B cell (primary cell): ENCODE results near the gene XRRA1. TPM values are rescaled to one million over a fixed set of nuclear protein-coding genes. Genes with fewer than 3 reads are reported as not detected.
"Not testable (repeated sequence)": the region's sequence is repeated elsewhere in the genome, so short reads cannot be mapped to it uniquely, and the experiment has no call there.

Experiments
- ATAC-seq: fragments of 200-7000 bp; cut with Tn5 transposase; one replicate; pipeline ENCODE4 v1.10.0; 2021; ENCODE audit warnings: low read depth, mild to moderate bottlenecking, moderate number of reproducible peaks, moderate library complexity
- CTCF ChIA-PET: fragments of 350-600 bp; sonication (Branson Sonifier 250); formaldehyde crosslinking; loops from one replicate; lab custom pipeline; 2021; ENCODE audit warnings: antibody characterized with exemption, inconsistent platforms; lab: Charles Lee
- POLR2A ChIA-PET: fragments of 350-600 bp; sonication (Branson Sonifier 250); formaldehyde crosslinking; loops from one replicate; lab custom pipeline; 2021; ENCODE audit warnings: antibody characterized with exemption; lab: Charles Lee
- DNase-seq: peaks from one replicate; pipeline ENCODE4 v3.0.0; 2013
- H2AFZ ChIP-seq: 2 replicates; pipeline ENCODE4 v1.6.1; 2012; ENCODE audit warnings: mild to moderate bottlenecking, low read depth, low read length; ENCODE audit not compliant: insufficient read depth, poor library complexity, severe bottlenecking
- H3K27ac ChIP-seq, 2 donors: 1 replicate in 1 of 2; 2 replicates in 1 of 2; pipeline ENCODE4 v1.5.1; 2012 to 2013; ENCODE audit warnings: low read length in 2 of 2, mild to moderate bottlenecking in 2 of 2, moderate library complexity in 1 of 2
- H3K27me3 ChIP-seq, 4 experiments: fragments of 200-600 bp in 1 of 4; sonication (generic) in 1 of 4; replicated peaks in 1 of 4; 1 replicate in 2 of 4; 2 replicates in 2 of 4; pipeline versions ENCODE4 v1.6.1 to v1.7.0; 2013 to 2016; ENCODE audit warnings: low read length in 3 of 4, mild to moderate bottlenecking in 2 of 4, mixed read lengths in 1 of 4, moderate library complexity in 1 of 4; ENCODE audit not compliant: insufficient read depth in 4 of 4, control insufficient read depth in 3 of 4; ENCODE audit errors: control extremely low read depth in 1 of 4
- H3K36me3 ChIP-seq, 2 experiments: replicated peaks in 1 of 2; 1 replicate in 1 of 2; 2 replicates in 1 of 2; pipeline versions ENCODE4 v1.6.1 to v1.7.1; 2013; ENCODE audit warnings: low read length in 1 of 2; ENCODE audit not compliant: insufficient read depth in 2 of 2, control insufficient read depth in 1 of 2; ENCODE audit errors: control extremely low read depth in 1 of 2, extremely low read depth in 1 of 2
- H3K4me1 ChIP-seq, 2 donors: fragments of 200-600 bp in 1 of 2; sonication (generic) in 1 of 2; 1 replicate in 1 of 2; 2 replicates in 1 of 2; pipeline versions ENCODE4 v1.5.1 to v1.6.1; 2013 to 2017; ENCODE audit warnings: low read length in 2 of 2; ENCODE audit not compliant: control insufficient read depth in 2 of 2, insufficient read depth in 2 of 2
- H3K4me2 ChIP-seq: replicated peaks from 2 replicates; pipeline ENCODE3; 2012; ENCODE audit warnings: mild to moderate bottlenecking, low read depth, low read length; ENCODE audit not compliant: poor library complexity, severe bottlenecking
- H3K4me3 ChIP-seq, 5 experiments: fragments of 200-600 bp in 1 of 5; sonication (generic) in 1 of 5; 1 replicate in 3 of 5; 2 replicates in 2 of 5; pipeline versions ENCODE4 v1.5.1 to v1.7.0; 2011 to 2016; ENCODE audit warnings: low read length in 4 of 5, mild to moderate bottlenecking in 4 of 5, low read depth in 2 of 5, control low read depth in 1 of 5, moderate library complexity in 1 of 5; ENCODE audit not compliant: insufficient read depth in 1 of 5; ENCODE audit errors: control extremely low read depth in 1 of 5, extremely low read depth in 1 of 5
- H3K79me2 ChIP-seq: fragments of 200-600 bp; sonication (generic); one replicate; pipeline ENCODE4 v1.6.0; 2016; ENCODE audit warnings: low read length; ENCODE audit not compliant: control insufficient read depth, insufficient read depth
- H3K9ac ChIP-seq: fragments of 200-600 bp; sonication (generic); 2 replicates; pipeline ENCODE4 v1.6.1; 2017; ENCODE audit warnings: mild to moderate bottlenecking, low read length, moderate library complexity
- H3K9me3 ChIP-seq, 3 donors: one replicate each; pipeline versions ENCODE4 v1.6.1 to v1.7.1; 2013; ENCODE audit warnings: low read length in 2 of 3; ENCODE audit not compliant: control insufficient read depth in 2 of 3, insufficient read depth in 1 of 3; ENCODE audit errors: control extremely low read depth in 1 of 3
- H4K20me1 ChIP-seq: 2 replicates; pipeline ENCODE4 v1.6.0; 2012; ENCODE audit warnings: mild to moderate bottlenecking, low read length; ENCODE audit not compliant: insufficient read depth, control insufficient read depth, poor library complexity, severe bottlenecking
- H3K27ac Mint-ChIP-seq: one replicate; pipeline ENCODE4 v1.8.0; 2021; ENCODE audit warnings: mixed read lengths
- H3K27me3 Mint-ChIP-seq: one replicate; pipeline ENCODE4 v1.8.0; 2021; ENCODE audit warnings: mixed read lengths
- H3K4me1 Mint-ChIP-seq: one replicate; pipeline ENCODE4 v1.8.0; 2021; ENCODE audit warnings: mixed read lengths
- H3K4me3 Mint-ChIP-seq: one replicate; pipeline ENCODE4 v1.8.0; 2021; ENCODE audit warnings: mixed read lengths
- H3K9me3 Mint-ChIP-seq: one replicate; pipeline ENCODE4 v1.8.0; 2022; ENCODE audit warnings: mixed read lengths; ENCODE audit not compliant: insufficient read depth
- EZH2 ChIP-seq: IDR thresholded peaks from 2 replicates; pipeline ENCODE4 v1.6.1; 2012; ENCODE audit warnings: borderline replicate concordance, low read depth, mild to moderate bottlenecking, moderate library complexity, low read length; ENCODE audit not compliant: insufficient read depth, poor library complexity, severe bottlenecking
- WGBS: methylation state at CpG from one replicate; pipeline ENCODE4 v1.1.5; 2013; ENCODE audit warnings: missing lambda C conversion rate; ENCODE audit not compliant: insufficient coverage; 5-methylcytosine and 5-hydroxymethylcytosine counted together
- intact Hi-C: fragments of 100-400 bp; cut with micrococcal nuclease; formaldehyde crosslinking; loops from one replicate; pipeline ENCODE4 v1.10.0; 2022
- polyA plus RNA-seq: library from polyadenylated mRNA; depleted of rRNA; stranded (reverse); fragments of >200 nt; gene quantifications from 2 replicates; pipeline ENCODE4 v1.2.3, GENCODE V29; 2012
- total RNA-seq, 2 donors: library from RNA; stranded (reverse); fragments of 120-200 nt in 1 of 2; gene quantifications; 1 replicate in 1 of 2; 2 replicates in 1 of 2; pipeline versions ENCODE4 v1.2.3 to v1.2.4, GENCODE V29; 2013 to 2022
- TF ChIP-seq, protein P1 (sequence below): fragments of 200-600 bp; IDR thresholded peaks from one replicate; pipeline ENCODE4 v1.8.0; 2022; ENCODE audit warnings: antibody characterized with exemption, mild to moderate bottlenecking

Gene XRRA1
- total and polyA plus RNA-seq, 2 donors (not counting 1 experiment from before 2014, with no cell fraction given), result 6.9 to 80.8 TPM

- H3K27ac Mint-ChIP-seq, result no peak overlapping the region
- intact Hi-C loops, result no loop called here
- Histone ChIP-seq H3K9me3 (no peaks in the 10 kb centered on the region), H4K20me1 (peaks cover 41% of the 10 kb centered on the region), H3K79me2 (peaks cover 49% of the 10 kb centered on the region), H3K27me3 (no peaks in the 10 kb centered on the region), H3K4me2 (no peak overlapping the region), H3K9ac (no peak overlapping the region), H2AFZ (no peak overlapping the region), H3K4me3 (no peak overlapping the region), H3K4me1 (no peaks in the 10 kb centered on the region), H3K27ac (no peak overlapping the region), H3K36me3 (peaks cover 3 to 84% of the 10 kb centered on the region in 2 experiments)
- DNase-seq, result no peak
- peaks cover 3% of the 10 kb centered on the region for H3K4me1 Mint-ChIP-seq
- CTCF ChIA-PET, result no interaction called here
- H3K27me3 Mint-ChIP-seq, result no peaks in the 10 kb centered on the region
- ATAC-seq, result no peak
- POLR2A ChIA-PET, result no interaction called here
- TF ChIP-seq, protein P1, sequence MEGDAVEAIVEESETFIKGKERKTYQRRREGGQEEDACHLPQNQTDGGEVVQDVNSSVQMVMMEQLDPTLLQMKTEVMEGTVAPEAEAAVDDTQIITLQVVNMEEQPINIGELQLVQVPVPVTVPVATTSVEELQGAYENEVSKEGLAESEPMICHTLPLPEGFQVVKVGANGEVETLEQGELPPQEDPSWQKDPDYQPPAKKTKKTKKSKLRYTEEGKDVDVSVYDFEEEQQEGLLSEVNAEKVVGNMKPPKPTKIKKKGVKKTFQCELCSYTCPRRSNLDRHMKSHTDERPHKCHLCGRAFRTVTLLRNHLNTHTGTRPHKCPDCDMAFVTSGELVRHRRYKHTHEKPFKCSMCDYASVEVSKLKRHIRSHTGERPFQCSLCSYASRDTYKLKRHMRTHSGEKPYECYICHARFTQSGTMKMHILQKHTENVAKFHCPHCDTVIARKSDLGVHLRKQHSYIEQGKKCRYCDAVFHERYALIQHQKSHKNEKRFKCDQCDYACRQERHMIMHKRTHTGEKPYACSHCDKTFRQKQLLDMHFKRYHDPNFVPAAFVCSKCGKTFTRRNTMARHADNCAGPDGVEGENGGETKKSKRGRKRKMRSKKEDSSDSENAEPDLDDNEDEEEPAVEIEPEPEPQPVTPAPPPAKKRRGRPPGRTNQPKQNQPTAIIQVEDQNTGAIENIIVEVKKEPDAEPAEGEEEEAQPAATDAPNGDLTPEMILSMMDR, result no peak
- TF ChIP-seq EZH2, result no peak
- WGBS, result no CpG with 5 or more reads among the region's 1 CpG
- H3K9me3 Mint-ChIP-seq, result no peaks in the 10 kb centered on the region
- H3K4me3 Mint-ChIP-seq, result no peak overlapping the region
These were observed 22.0 kb upstream of the XRRA1 start for GRCh38 chr11:74970852-74971395.

DNA sequence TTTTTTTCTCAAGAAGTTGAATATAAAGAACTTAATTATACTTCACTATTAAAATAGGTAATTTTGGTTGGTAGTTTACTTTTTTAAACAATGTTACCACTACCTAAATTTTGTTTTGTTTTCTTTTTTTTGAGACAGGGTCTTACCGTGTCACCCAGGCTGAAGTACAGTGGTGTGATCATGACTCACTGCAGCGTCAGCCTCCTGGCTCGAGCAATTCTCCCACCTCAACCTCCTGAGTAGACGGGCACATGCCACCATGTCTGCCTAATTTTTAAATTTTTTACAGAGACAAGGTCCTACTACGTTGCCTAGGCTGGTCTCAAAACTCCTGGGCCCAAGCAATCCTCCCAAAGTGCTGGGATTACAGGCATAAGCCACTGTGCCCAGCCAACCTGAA is 17.8 kb upstream of the XRRA1 start:
- Histone ChIP-seq H4K20me1 (peaks cover 29% of the 10 kb centered on the region), H3K27ac (no peak overlapping the region), H3K79me2 (peaks cover 67% of the 10 kb centered on the region), H3K4me1 (peaks cover 0 to 10% of the 10 kb centered on the region in 2 donors), H3K4me2 (no peak overlapping the region), H3K27me3 (no peaks in the 10 kb centered on the region), H2AFZ (no peak overlapping the region), H3K9me3 (no peaks in the 10 kb centered on the region), H3K4me3 (no peak overlapping the region), H3K36me3 (peaks cover 8 to 68% of the 10 kb centered on the region in 2 experiments), H3K9ac (no peak overlapping the region)
- Mint-ChIP-seq H3K4me1 (peaks cover 27% of the 10 kb centered on the region), H3K4me3 (no peak overlapping the region), H3K27me3 (no peaks in the 10 kb centered on the region), H3K9me3 (no peaks in the 10 kb centered on the region), H3K27ac (no peak overlapping the region)
- ATAC-seq (no peak), DNase-seq (no peak)
- ChIA-PET POLR2A (interaction anchor here (0.5 kb wide), 1 partner anchor 31 kb away, joined by 6 read pairs; no protein-coding TSS in a partner anchor), CTCF (no interaction called here)
- WGBS, result 95% methylated on average over 4 of the region's 5 CpGs
- TF ChIP-seq, protein P1, result no peak
- no peak for TF ChIP-seq EZH2
- intact Hi-C loops, result no loop called here

DNA sequence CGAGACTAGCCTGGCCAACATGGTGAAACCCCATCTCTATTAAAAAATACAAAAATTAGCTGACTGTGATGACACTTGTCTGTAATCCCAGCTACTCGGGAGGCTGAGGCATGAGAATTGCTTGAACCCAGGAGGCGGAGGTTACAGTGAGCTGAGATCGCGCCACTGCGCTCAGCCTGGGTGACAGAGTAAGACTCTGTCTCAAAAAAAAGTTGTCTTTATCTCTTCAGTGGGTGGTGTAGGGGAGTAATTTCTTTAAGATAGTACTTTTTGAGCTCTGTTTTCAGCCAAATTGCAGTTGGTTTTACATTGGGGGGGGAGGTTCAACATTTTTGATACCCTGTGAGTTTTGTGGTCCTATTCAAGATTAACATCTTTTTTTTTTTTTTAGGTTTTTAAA is 11.2 kb upstream of the XRRA1 start:
- H3K4me3 Mint-ChIP-seq, result not testable (repeated sequence)

More for the DNA sequence above, 11.2 kb upstream of the XRRA1 start:
- H2AFZ ChIP-seq, H3K4me2 ChIP-seq, H3K9me3 Mint-ChIP-seq, H3K27me3 ChIP-seq, H3K4me3 ChIP-seq, H3K27me3 Mint-ChIP-seq, H3K9me3 ChIP-seq, ATAC-seq, POLR2A ChIA-PET, H3K9ac ChIP-seq, intact Hi-C loops, DNase-seq, H3K27ac Mint-ChIP-seq, H3K27ac ChIP-seq: not testable (repeated sequence)
- CTCF ChIA-PET, result interaction anchor here (0.9 to 2.1 kb wide), 4 partner anchors 30 to 180 kb away, joined by 3 to 8 read pairs (median 3); no protein-coding TSS in a partner anchor
- WGBS, result 100% methylated on average over 6 of the region's 6 CpGs
- peaks cover 64% of the 10 kb centered on the region for H4K20me1 ChIP-seq
- peaks cover 17 to 52% of the 10 kb centered on the region in 2 experiments for H3K36me3 ChIP-seq
- H3K4me1 Mint-ChIP-seq, result peaks cover 82% of the 10 kb centered on the region
- peaks cover 16 to 38% of the 10 kb centered on the region in 2 donors for H3K4me1 ChIP-seq
- peaks cover 98% of the 10 kb centered on the region for H3K79me2 ChIP-seq
